Karpas-422 (cell line): Measurements from ENCODE around the gene RAD9B. TPM values are rescaled to one million over a fixed set of nuclear protein-coding genes. Genes with fewer than 3 reads are reported as not detected.

ENCODE experiments used
- DNase-seq: peaks from one replicate; pipeline ENCODE4 v3.0.0-alpha.2; 2015
- H2AFZ ChIP-seq: fragments of 200-600 bp; sonication (generic); 2 replicates; pipeline ENCODE4 v1.6.1; 2014; ENCODE audit warnings: antibody characterized with exemption, low read length, mixed read lengths
- H3K27ac ChIP-seq: fragments of 200-600 bp; sonication (generic); 2 replicates; pipeline ENCODE4 v1.5.1; 2014; ENCODE audit warnings: mild to moderate bottlenecking, low read length, moderate library complexity
- H3K27me3 ChIP-seq: fragments of 200-600 bp; sonication (generic); 2 replicates; pipeline ENCODE4 v1.6.1; 2014; ENCODE audit warnings: low read length, mixed read lengths
- H3K36me3 ChIP-seq: fragments of 200-600 bp; sonication (generic); 2 replicates; pipeline ENCODE4 v1.6.1; 2014; ENCODE audit warnings: low read length, mixed read lengths; ENCODE audit not compliant: insufficient read depth
- H3K4me1 ChIP-seq: fragments of 200-600 bp; sonication (generic); 2 replicates; pipeline ENCODE4 v1.6.1; 2014; ENCODE audit warnings: mild to moderate bottlenecking, low read length, mixed read lengths
- H3K4me2 ChIP-seq: fragments of 200-600 bp; sonication (generic); 2 replicates; pipeline ENCODE4 v1.6.1; 2014; ENCODE audit warnings: low read length, low read depth, mild to moderate bottlenecking; ENCODE audit not compliant: poor library complexity, severe bottlenecking
- H3K4me3 ChIP-seq: fragments of 200-600 bp; sonication (generic); 2 replicates; pipeline ENCODE4 v1.5.1; 2014; ENCODE audit warnings: mild to moderate bottlenecking, antibody characterized with exemption, low read length, mixed read lengths
- H3K79me2 ChIP-seq: fragments of 200-600 bp; sonication (generic); 2 replicates; pipeline ENCODE4 v1.6.1; 2014; ENCODE audit warnings: mild to moderate bottlenecking, low read length, mixed read lengths
- H3K9ac ChIP-seq: fragments of 200-600 bp; sonication (generic); 2 replicates; pipeline ENCODE4 v1.6.0; 2014; ENCODE audit warnings: low read length
- H3K9me2 ChIP-seq: fragments of 200-600 bp; sonication (generic), shearing (Covaris generic); replicated peaks from 2 replicates; pipeline ENCODE4 v1.6.0; 2014; ENCODE audit warnings: mild to moderate bottlenecking, low read length, moderate library complexity; ENCODE audit not compliant: insufficient read depth
- H3K9me3 ChIP-seq: fragments of 300-700, 200-600 bp; sonication (generic); 2 replicates; pipeline ENCODE4 v1.6.1; 2014; ENCODE audit warnings: low read length, mixed read lengths
- H4K20me1 ChIP-seq: fragments of 200-600 bp; sonication (generic); 2 replicates; pipeline ENCODE4 v1.6.1; 2014; ENCODE audit warnings: mild to moderate bottlenecking, antibody characterized with exemption, low read length, low read depth; ENCODE audit not compliant: insufficient read depth
- total RNA-seq: library from RNA; depleted of rRNA; stranded (reverse); fragments of >200 nt; shearing (Covaris generic); gene quantifications from 2 replicates; pipeline ENCODE4 v1.2.3, GENCODE V29; 2014; ENCODE audit warnings: low replicate concordance

The RAD9B gene
- total RNA-seq, 1 experiment from 2014 or later = 1.4 TPM

DNA sequence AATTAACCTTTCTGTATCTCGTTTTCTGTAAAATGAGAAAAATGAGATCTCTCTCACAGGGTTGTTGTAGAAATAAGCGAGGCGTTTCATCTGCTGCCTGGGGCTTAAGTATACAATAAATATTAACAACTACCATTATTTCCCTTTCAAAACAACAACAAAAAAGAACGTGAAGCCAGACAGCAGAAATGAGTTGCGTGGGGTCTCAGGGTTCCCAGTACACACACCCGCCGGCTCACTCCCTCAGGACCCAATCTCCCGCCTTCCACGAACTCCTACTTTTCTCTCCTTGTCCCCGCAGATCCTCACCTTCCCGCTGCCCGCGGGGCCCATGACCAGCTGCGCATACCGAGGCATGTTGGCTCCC, 34.3 kb upstream of the RAD9B start:
- H3K4me1 ChIP-seq = peaks cover 36% of the 10 kb centered on the region
- no peaks in the 10 kb centered on the region for H3K9me2 ChIP-seq
- no peak overlapping the region for H2AFZ ChIP-seq
- H3K79me2 ChIP-seq = peaks cover 85% of the 10 kb centered on the region
- H3K27ac ChIP-seq = peak overlapping the region; percentile 69
- H3K9me3 ChIP-seq = no peaks in the 10 kb centered on the region
- no peaks in the 10 kb centered on the region for H3K27me3 ChIP-seq
- H4K20me1 ChIP-seq = 0 out of 2 replicates have a peak, but pooled peaks cover 5% of the 10 kb centered on the region
- H3K36me3 ChIP-seq = 0 out of 2 replicates have a peak, but pooled peaks cover 4% of the 10 kb centered on the region
- H3K9ac ChIP-seq = peak overlapping the region; percentile 83
- DNase-seq = no peak
- H3K4me3 ChIP-seq = peak overlapping the region; percentile 90
- H3K4me2 ChIP-seq = peak overlapping the region; percentile 96

DNA sequence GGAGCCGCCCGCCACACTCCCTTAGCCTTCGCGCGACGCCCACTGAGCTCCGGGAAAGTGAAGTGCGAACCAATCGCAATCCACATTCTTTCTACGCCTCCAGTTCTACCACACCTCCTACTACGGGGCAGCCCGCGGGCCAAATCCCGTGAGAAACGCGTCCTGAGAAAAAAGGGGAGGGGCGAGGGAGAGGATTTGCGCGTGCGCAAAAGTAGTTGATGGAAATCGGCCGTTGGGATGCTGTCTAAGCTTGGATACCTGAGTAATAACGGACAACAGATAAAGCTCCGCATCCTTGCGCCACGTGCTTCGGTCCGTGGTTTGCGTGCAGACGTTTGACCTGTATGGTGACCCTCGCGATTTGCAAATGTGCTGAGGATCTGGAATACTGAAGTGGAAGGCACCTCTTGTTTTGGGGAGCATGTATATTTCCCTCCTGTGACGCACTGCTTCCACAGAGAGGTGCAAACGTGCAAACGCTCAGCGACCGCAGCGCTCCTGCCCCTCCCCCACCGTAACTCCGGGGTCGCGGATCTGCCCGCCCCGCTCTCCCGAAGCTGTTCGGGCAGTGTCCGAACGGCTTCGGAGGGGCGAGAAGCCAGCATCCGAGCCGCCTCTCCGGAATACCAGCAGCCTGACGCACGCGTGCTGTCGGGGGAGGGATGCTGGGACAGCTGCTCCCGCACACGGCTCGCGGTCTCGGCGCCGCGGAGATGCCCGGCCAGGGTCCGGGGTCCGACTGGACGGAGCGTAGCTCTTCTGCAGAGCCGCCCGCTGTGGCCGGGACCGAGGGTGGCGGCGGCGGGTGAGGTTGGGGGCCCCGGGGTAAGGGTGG, 33.7 kb upstream of the RAD9B start, which contains the start of the genes FAM216A and GPN3:
FAM216A (plus strand) TSS at position 632 of the 835 bp plus-strand sequence; CDS start at position 663, 31 bp downstream.
GPN3 (minus strand) TSS at position 44 of the 835 bp plus-strand sequence. CDS start 54 bp downstream, outside the sequence.
- Histone ChIP-seq H2AFZ (peak within 1 kb of the TSS; percentile 32; the same call in 1 of the 2 replicates), H3K9ac (peak within 1 kb of the TSS; percentile 98), H3K4me2 (peak within 1 kb of the TSS; percentile 96), H3K79me2 (peaks cover 85% of the 10 kb centered on the region), H4K20me1 (0 out of 2 replicates have a peak, but pooled peaks cover 5% of the 10 kb centered on the region), H3K9me3 (no peaks in the 10 kb centered on the region), H3K27ac (peak within 1 kb of the TSS; percentile 92), H3K9me2 (no peaks in the 10 kb centered on the region), H3K4me3 (peak within 1 kb of the TSS; percentile 90), H3K4me1 (peaks cover 42% of the 10 kb centered on the region), H3K27me3 (no peaks in the 10 kb centered on the region), H3K36me3 (peaks cover 6% of the 10 kb centered on the region; the same call in 1 of the 2 replicates)
- DNase-seq = peak; percentile 99

GRCh38 chr12:110475426-110475825, 26.7 kb upstream of the RAD9B start:
- H3K9ac ChIP-seq = no peak overlapping the region
- H4K20me1 ChIP-seq = no peaks in the 10 kb centered on the region
- no peak overlapping the region for H2AFZ ChIP-seq
- H3K9me2 ChIP-seq = no peaks in the 10 kb centered on the region
- peaks cover 46% of the 10 kb centered on the region for H3K79me2 ChIP-seq
- H3K27ac ChIP-seq = no peak overlapping the region
- no peak overlapping the region for H3K4me2 ChIP-seq
- no peaks in the 10 kb centered on the region for H3K27me3 ChIP-seq
- peaks cover 15% of the 10 kb centered on the region for H3K36me3 ChIP-seq
- no peaks in the 10 kb centered on the region for H3K9me3 ChIP-seq
- H3K4me3 ChIP-seq = no peak overlapping the region
- DNase-seq = no peak
- peaks cover 20% of the 10 kb centered on the region for H3K4me1 ChIP-seq

GRCh38 chr12:110498984-110499706, 3.0 kb upstream of the RAD9B start:
- Histone ChIP-seq H3K27ac (peak overlapping the region; percentile 66; the same call in 1 of the 2 replicates), H3K4me2 (peak overlapping the region; percentile 77), H3K4me3 (peak overlapping the region; percentile 95; the same call in 1 of the 2 replicates), H3K9ac (peak overlapping the region; percentile 92), H3K4me1 (peaks cover 26% of the 10 kb centered on the region), H3K9me2 (no peaks in the 10 kb centered on the region), H3K9me3 (no peaks in the 10 kb centered on the region), H4K20me1 (no peaks in the 10 kb centered on the region), H3K27me3 (no peaks in the 10 kb centered on the region), H3K36me3 (peaks cover 30% of the 10 kb centered on the region; the same call in 1 of the 2 replicates), H3K79me2 (peaks cover 59% of the 10 kb centered on the region), H2AFZ (no peak overlapping the region)
- no peak for DNase-seq

DNA sequence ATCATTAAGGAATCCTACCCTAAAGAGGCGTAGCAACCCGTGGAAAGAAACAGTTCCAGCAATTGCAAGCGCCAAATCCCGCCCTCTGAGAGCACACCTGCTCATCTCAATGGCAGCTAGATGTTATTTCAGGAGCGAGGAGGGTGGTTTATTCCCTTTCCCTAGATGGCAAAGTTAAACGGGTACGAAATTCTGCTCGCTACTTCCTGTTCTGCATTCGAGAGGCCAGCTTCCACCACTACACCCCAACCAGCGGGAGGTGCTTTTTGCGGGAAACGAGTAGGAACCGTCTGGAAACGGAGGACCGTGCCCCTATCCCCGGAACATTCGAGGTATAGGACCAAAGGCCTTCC, 756 bp upstream of the RAD9B start:
- Histone ChIP-seq H3K4me2 (peak overlapping the region; percentile 77), H3K79me2 (peaks cover 52% of the 10 kb centered on the region), H3K36me3 (peaks cover 19% of the 10 kb centered on the region; the same call in 1 of the 2 replicates), H3K4me3 (peak overlapping the region; percentile 95), H3K9me3 (no peaks in the 10 kb centered on the region), H2AFZ (no peak overlapping the region; the same call in 1 of the 2 replicates), H4K20me1 (no peaks in the 10 kb centered on the region), H3K4me1 (peaks cover 26% of the 10 kb centered on the region), H3K9me2 (no peaks in the 10 kb centered on the region), H3K27me3 (no peaks in the 10 kb centered on the region), H3K27ac (peak overlapping the region; percentile 66), H3K9ac (peak overlapping the region; percentile 92)
- DNase-seq = peak; percentile 80

DNA sequence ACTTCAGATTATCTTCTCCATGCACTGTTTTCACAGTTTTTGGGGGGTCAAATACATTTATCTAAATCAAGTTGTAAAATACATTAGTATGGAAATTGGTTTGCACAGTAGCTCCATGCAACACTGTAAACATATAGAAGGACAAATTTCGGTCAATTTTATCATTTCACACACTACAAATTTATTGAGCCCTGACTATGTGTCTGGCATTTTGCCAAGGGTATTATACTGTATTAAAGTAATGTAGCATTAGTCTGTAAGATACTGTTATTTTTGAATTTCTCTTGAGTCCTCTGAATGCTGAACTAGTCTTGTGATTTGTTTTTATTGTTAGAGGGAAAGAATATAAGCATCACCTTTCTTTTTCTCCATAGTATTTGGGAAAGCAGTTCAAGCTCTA, 1.3 kb downstream of the RAD9B start:
- no peak overlapping the region for H3K9ac ChIP-seq
- no peak overlapping the region for H3K4me2 ChIP-seq
- H3K36me3 ChIP-seq = peaks cover 14% of the 10 kb centered on the region; the same call in 1 of the 2 replicates
- H4K20me1 ChIP-seq = no peaks in the 10 kb centered on the region
- H3K4me3 ChIP-seq = no peak overlapping the region
- no peak for DNase-seq
- no peak overlapping the region for H3K27ac ChIP-seq
- no peaks in the 10 kb centered on the region for H3K9me3 ChIP-seq
- peaks cover 32% of the 10 kb centered on the region for H3K4me1 ChIP-seq
- H3K79me2 ChIP-seq = peaks cover 34% of the 10 kb centered on the region
- H3K27me3 ChIP-seq = no peaks in the 10 kb centered on the region
- no peaks in the 10 kb centered on the region for H3K9me2 ChIP-seq
- no peak overlapping the region for H2AFZ ChIP-seq

- H3K36me3 ChIP-seq = no peaks in the 10 kb centered on the region; the same call in 1 of the 2 replicates
- peaks cover 15% of the 10 kb centered on the region for H3K79me2 ChIP-seq
- no peak overlapping the region for H3K4me3 ChIP-seq
- H3K9me2 ChIP-seq = no peaks in the 10 kb centered on the region
- DNase-seq = no peak
- H3K27ac ChIP-seq = no peak overlapping the region
- peaks cover 17% of the 10 kb centered on the region for H3K4me1 ChIP-seq
- H3K27me3 ChIP-seq = no peaks in the 10 kb centered on the region
- no peaks in the 10 kb centered on the region for H3K9me3 ChIP-seq
- H3K4me2 ChIP-seq = no peak overlapping the region
- H4K20me1 ChIP-seq = no peaks in the 10 kb centered on the region
- H2AFZ ChIP-seq = no peak overlapping the region
- no peak overlapping the region for H3K9ac ChIP-seq
These were observed 3.2 kb downstream of the RAD9B start for GRCh38 chr12:110505332-110505731.
